Measurements from ENCODE around the gene POU4F3.
A peak's percentile ranks its signal among the peaks of the same experiment; 100 is the strongest.
"Not testable (repeated sequence)": the region's sequence is repeated elsewhere in the genome, so short reads cannot be mapped to it uniquely, and the experiment has no call there.

The POU4F3 gene, protein sequence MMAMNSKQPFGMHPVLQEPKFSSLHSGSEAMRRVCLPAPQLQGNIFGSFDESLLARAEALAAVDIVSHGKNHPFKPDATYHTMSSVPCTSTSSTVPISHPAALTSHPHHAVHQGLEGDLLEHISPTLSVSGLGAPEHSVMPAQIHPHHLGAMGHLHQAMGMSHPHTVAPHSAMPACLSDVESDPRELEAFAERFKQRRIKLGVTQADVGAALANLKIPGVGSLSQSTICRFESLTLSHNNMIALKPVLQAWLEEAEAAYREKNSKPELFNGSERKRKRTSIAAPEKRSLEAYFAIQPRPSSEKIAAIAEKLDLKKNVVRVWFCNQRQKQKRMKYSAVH

DNA sequence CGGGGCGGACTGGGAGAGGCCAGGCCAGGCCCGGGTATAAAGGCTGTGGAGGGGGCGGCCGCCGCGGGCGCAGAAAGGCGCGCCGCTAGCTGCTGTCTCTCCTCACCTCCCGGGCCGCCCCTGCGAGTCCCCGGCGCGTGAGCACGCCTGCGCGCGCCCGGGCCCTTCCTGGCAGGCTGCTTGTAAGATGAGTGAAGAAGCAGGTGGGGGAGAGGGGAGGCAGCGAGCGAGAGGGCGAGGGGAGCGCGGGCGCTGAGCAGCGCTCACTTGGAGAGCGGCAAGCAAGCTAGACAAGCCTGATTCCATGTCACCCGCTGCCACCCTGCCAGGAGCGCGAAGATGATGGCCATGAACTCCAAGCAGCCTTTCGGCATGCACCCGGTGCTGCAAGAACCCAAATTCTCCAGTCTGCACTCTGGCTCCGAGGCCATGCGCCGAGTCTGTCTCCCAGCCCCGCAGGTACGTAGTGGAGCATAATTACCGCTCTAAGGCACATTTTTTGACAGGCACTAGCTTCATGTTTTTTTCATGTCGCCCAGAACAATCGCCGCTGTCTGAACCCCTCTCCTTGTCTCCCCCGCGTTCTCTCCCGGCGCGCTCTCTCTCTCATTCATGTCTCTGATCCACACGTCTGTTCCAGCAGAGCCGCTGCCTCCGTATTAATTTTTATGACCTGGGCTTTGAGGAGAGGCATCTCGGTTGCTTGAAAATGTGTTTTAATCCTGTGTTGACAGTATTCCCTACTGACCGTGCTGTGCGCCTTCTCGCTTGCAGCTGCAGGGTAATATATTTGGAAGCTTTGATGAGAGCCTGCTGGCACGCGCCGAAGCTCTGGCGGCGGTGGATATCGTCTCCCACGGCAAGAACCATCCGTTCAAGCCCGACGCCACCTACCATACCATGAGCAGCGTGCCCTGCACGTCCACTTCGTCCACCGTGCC is at the start of gene POU4F3:
Gene POU4F3, plus strand, starts transcription at position 66 of the 941 bp plus-strand sequence. Its CDS starts 274 bp downstream, at position 340.
- DNase-seq (ENCODE audit: low read depth, low spot score) = peak; percentile 75

DNA sequence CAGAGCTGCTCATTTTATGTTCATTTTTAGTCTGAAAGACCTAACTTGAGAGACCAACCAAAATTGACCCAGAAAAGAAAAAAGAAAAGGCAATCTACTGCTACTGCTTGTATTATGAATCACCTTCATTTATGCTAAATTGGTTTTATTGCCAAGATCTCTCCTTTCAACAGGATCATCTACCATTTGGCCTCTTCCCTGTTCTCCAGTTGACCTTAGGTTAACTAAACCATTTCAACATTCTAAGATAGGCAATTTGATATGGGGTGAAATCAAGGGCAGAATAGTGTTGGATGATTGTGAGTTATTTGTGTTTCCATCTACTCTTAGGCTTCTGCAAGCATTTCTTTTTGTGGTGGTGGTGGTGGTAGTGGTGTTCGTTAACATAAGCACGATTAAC is 48.3 kb upstream of the POU4F3 start:
- no peak for DNase-seq (ENCODE audit: low read depth, low spot score)

DNA sequence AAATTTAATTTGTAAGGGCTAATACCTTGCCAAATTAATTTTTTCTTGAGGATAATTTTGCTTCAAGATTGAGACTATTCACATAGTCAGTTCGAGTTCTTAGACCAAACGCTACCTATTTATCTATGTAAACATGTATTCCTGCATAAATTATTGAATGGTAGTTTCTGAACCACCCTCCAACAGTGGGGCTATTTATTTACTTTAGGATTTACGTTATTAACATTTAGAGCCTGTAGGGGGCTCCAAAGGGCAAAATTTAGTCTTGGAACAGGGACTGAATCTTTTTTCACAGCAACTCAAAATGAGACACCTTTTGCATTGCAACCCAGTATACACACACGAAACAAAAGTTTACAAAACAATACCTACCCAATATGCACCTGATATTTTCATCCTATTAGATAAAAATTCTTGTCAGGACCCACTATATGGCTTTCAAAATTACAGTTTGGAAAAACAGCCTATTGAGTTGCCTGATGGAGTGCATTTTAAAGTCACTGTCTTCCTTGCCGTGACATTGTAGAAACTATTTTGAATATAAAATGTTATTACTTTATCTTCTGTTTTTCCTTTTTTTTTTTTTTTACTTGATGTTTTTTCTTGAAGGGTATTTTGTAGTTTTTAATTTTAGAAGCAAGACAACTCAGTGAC is 47.1 kb upstream of the POU4F3 start:
- peak; percentile 8 for DNase-seq (ENCODE audit: low read depth, low spot score)

DNA sequence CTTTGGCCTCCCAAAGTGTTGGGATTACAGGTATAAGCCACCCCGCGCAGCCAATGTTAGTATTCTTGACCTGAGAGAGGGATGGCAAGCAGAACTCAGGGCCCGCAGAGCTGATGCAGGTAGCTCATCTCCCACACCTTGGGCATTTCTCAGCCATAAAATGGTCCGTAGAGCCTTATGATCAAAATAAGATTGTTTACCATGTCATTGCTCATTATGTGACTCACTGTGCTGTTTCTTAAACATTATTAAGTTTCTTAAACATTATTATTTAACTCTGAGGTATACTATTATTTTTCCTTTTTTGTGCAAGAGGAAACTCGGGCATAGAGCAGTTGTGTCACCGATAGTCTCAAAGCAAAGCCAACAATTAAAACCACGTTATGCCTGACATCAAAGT is 42.4 kb upstream of the POU4F3 start:
- no peak for DNase-seq (ENCODE audit: low read depth, low spot score)

DNA sequence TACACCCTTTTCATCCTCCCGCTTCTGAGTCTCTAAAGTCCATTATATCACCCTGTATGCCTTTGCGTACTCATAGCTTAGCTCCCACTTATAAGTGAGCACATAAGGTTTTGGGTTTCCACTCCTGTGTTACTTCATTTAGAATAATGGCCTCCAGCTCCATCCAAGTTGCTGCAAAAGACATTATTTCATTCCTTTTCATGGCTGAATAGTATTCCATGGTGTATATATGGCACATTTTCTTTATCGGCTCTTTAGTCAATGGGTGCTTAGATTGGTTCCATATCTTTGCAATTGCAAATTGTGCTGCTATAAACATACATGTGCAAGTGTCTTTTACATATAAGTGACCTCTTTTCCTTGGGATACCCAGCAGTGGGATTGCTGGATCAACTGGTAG is 39.7 kb upstream of the POU4F3 start:
- not testable (repeated sequence) for DNase-seq (ENCODE audit: low read depth, low spot score)

DNA sequence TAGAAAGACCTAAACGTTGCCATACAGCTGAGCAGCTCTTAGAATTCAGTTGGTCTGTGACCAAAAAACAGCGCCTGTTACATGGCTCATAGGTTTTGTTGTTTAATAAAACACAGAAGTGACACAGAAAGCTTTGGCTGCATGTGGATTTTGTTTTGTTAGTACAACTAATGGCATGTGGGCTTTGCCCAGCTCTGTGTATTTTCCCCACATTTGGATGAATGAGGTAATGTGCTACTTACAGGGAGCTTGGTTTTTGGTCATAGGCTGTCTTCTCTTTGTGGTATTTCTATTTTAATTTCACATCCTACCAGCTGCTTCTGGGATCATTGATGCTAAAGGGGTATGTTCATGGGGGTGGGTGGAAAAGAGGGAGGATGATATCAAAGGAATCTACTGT is 37.0 kb upstream of the POU4F3 start:
- no peak for DNase-seq (ENCODE audit: low read depth, low spot score)

DNA sequence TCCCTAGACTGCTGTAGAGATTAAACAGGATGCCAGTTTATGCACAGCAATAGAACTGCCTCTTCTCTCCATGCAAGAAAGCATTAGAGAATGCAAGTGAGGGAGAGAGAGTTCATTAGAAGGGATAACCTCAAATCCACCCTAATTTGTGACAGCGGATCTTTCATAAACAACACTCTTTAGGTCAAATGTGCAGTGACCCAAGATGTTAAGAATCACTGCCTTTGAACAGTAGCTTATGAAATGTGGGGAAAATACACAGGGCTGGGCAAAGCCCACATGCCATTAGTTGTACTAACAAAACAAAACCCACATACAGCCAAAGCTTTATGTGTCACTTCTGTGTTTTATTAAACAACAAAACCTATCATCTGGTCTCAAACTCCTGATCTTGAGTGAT is 36.2 kb upstream of the POU4F3 start:
- no peak for DNase-seq (ENCODE audit: low read depth, low spot score)

DNA sequence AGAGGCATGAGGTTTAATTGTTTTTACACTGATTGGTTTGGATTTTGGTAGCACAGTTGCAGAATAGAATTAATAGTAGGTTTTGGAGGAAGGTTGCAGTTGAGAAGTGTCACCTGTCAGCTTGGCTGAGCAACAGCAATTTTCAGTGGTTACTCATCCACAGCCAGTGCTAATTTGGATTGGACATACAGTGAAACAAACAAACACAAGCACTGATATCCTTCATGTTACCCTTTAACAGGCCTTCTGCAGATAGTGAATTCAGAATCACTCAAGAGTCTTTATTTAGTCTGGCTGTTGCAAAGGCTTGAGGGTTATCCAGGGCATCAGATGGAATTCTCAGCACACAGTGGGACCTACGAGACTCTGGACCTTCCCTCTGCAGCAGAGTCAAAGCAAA is 31.8 kb upstream of the POU4F3 start:
- DNase-seq (ENCODE audit: low read depth, low spot score) = no peak

DNA sequence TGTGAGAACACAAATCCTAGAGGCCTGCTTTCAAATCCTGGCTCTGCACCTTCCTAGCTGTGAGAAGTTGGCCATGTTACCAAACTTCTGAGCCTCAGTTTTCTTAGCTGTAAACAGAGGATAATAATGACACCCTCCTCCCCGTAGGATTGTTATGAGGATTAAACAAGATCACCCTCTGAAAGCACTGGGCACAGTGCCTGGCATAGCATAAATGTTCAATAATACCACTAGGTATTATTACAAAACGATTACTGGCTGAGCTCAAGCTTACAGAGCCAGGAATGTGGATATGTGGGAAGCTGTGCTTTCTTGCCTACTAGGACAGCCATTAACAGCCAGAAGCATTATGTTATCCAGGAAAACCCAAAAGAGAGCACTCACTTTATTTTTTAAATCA is 30.8 kb upstream of the POU4F3 start:
- no peak for DNase-seq (ENCODE audit: low read depth, low spot score)

DNA sequence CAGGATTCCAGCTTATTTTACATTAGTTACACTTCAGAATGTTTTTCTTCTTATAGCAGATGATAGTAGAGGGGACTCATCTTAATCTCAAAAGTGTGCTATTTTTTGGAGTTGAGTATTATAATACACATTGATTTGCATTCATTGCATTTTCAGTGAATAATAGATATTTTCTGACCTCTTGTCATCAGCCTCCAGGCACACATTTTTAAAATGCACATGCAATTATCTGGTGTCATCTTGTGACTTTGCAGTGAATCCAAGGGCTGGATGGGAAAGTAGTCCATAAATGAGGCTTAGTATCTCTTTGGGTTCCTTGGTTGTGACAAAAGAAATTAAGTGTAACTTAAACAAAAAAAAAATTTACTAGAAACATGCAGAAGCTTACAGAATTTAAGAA is 28.1 kb upstream of the POU4F3 start:
- DNase-seq (ENCODE audit: low read depth, low spot score) = no peak

DNA sequence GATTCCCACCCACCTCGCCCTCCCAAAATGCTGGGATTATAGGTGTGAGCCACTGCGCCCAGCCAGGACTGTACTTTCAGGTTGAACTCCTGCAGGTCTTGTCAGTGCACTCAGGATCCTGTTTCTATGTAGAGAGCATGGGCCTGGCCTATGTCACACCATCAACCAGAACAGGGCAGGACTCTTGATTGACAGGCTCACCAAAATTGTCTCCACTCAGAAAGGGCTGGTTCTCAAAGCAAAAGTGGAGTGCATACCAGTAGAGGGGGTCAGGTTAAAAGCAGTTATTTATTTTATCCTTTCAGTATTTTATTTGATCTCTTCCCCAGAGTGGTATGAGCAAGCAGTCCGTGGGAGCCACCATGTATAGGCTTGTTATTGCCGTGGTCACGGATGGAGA is 27.4 kb upstream of the POU4F3 start:
- DNase-seq (ENCODE audit: low read depth, low spot score) = no peak

DNA sequence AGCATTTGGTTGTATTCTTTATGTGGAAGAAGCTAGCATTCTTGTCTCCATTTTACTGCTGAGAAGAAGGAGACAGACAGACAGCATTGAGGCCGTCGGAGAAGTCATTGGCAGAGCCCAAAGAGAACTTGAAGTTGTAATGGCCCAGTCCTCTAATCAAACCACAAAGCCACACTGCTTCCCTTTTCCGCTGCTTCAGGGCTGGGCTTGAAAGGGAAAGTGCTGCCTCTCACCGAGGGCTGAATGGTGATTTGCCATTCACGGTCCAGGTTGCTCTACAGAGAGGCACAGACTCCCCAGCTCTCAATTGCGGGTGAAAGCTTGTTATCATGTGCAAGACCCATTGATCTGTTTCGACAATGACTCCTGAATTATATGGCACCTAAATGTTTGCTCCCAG is 25.6 kb upstream of the POU4F3 start:
- DNase-seq (ENCODE audit: low read depth, low spot score) = peak; percentile 11

DNA sequence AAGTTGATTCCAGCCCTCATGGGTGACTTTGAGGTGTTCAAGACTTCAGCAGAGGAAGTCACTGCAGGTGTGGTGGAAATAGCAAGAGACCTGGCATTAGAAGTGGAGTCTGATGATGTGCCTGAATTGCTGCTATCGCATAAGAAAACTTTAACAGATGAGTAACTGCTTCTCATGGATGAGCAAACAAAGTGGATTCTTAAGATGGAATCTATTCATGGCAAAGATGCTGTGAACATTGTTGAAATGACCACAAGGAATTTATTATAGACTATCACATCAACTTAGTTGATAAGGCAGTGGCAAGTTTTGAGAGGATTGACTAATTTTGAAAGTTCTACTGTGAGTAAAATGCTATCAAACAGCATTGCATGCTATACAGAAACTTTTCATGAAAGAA is 17.1 kb upstream of the POU4F3 start:
- DNase-seq (ENCODE audit: low read depth, low spot score) = no peak

DNA sequence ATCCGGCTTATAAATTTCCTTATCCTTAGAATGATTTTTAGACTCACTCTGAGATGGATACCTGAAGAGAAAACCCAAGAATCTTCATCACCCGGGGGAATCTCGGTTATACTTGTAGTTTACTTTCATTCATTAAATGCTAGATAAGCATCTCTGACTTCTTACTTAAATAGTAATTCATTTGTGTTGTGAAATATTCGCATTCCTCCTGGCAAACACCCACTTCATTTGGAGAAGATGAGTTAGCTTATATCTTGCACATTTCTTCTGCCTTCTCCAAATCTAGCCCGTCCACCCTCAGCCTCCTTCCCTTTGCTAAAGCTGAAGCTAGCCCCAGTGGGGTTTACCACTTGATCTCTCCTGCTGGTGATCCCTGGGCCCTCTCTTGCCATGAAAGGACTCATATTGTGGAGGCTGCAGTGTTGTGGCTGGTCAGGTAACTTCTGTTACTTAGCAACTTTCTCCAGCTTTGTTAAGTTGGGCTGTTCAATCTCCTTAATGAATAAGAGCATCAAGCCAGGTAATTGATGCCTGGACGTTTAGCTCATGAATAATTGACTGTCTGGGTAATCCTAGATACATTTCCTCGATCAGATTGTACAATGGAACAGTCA is 11.3 kb upstream of the POU4F3 start:
- no peak for DNase-seq (ENCODE audit: low read depth, low spot score)

DNA sequence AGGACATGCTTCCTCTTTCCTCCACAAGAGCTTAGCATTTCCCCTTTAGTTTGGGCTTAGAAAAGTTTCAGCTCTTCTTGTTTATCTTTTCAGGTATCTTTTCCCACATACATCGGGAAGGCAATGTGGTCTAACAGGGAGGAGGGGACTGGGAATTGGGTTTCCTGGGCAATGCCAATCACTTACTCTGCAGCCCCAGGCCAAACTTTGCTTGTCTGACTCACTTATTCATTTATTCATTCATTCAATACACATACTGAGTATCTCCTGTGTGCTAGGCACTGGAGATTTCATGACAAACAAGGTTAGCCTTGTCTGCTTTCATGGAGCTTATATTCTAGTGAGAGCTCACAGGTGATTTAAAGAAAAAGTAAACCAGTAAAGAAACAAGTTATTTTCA is 10.7 kb upstream of the POU4F3 start:
- DNase-seq (ENCODE audit: low read depth, low spot score) = no peak

DNA sequence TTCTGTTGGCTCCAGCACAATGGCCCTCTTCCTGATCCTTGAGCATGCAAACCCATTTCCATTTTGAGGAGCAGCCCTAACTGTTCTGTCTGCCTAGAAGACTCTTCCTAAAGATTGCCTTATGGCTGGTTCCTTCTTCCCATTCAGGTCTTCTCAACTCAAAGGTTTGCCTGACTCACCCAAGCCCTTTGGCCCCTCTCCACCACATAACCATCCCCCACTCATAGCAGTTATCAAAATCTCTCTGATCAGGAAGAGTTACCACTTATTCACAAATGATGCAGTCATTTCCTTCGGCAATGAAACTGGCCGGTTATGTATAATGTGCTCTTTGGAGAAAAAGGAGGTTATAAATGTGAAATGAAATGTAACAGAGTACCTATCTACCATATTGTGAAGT is 8.9 kb upstream of the POU4F3 start:
- DNase-seq (ENCODE audit: low read depth, low spot score) = no peak

DNA sequence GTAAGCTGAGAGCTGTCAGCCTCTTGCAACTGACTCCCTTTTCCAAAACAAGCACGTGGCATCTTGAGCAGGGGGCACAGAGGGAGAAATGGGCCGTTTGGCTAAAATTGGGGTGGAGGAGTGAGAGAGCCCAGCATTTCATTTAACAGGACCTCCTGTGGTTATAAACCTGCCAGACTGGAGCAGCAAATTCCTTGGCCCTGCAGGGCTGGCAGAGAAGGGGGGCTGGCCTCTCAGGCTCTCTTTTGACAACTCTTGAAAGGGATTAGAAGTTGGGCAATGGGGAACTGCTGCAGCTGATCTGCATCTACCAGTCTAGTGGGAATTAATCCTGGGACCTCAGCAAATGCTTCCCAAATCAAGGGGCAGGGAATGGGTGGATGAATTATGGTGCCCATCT is 7.2 kb upstream of the POU4F3 start:
- peak; percentile 57 for DNase-seq (ENCODE audit: low read depth, low spot score)

DNA sequence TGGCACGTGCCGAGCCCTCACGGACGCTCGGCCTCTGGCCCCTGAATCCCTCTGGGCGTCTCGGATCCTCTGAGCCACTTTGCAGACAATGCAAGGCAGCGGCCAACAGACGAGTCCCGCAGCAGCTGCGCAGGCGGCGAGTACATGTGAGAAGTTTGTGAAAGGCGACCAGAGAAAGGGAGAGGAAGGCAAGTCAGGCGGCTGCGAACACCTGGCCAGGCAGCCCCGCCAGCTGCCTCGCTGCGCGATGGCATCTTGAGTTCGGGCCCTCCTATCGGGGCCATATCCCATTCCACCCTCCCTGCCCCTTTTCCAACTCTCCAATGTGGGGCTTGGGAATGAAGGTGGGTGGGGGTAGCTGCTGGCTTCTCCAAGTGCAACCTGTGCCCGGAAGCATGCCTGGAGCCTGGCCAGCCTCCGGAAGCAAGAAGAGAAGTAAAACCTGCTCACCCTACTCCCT is 4.5 kb upstream of the POU4F3 start:
- peak; percentile 68 for DNase-seq (ENCODE audit: low read depth, low spot score)

DNA sequence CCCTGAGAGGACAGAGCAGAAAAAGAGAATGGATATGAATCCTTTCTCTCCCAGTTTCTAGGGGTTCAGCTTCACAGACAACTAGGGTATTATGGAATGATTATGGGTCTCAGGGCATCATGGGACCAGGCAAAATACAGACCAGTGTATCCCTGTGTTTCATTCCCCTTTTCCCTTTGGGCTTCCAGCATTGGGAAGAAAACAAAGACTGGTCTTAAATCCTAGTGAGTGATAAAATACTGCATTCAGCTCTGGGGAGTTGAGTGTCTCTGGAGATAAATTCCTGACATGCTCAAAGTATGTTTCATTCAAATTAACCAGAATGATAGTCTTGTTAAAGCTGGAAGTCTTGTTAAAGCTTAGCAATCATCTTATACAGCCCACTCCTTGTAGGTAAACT is 2.4 kb upstream of the POU4F3 start:
- no peak for DNase-seq (ENCODE audit: low read depth, low spot score)

DNA sequence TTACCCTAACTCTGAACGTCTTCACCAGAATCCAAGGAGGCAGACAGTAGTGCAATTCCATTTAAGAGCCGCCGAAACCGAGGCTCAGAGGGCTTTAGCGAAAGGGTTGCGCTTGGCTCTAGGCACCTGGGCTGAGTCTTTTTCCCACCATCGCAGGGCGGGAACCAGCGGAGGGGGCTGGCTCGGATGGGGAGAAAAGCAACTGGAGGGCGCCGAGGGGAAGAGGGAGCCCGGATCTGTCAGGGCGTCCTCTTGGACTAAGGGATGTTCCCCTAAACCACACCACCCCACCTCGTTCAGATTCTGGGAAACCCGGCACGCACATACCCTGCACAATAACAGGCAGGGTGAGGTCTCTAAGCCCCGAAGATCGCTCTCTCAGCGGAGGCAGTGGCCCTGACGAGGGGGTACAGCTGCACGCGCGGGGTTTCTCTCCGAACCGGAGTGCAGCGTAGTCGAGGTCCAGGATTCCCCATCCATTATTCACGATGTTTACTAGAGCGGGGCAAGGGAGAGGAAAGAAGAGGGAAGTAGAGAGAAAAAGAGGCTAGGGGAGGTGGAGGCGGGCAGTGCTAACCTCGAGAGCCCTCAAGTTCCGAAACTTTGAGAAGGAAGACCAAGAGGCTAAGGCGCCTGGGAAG is 1.3 kb upstream of the POU4F3 start:
- DNase-seq (ENCODE audit: low read depth, low spot score) = no peak

DNA sequence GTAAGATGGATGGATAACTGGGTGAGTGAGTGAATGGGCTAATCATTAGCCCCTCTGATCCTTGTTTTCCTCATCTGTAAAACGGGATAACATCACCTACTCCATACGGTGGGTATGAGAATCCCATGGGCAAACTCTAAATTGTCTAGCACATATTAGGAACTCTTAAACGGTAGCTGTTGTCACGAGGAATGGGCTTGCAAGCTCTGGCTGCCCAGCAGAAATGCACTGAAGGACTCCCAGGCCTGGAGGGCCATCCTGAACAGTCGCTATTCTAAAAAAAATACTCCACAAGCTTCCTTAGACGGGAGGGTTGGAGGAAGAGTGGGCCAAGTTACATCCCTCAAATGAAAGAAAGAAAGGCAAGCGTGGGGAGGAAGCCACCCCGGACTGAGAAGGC is 711 bp upstream of the POU4F3 start:
- no peak for DNase-seq (ENCODE audit: low read depth, low spot score)

Measured in ELF-1 (cell line).